ENCODE data around the gene FGF14.
"Not testable (repeated sequence)": the region's sequence is repeated elsewhere in the genome, so short reads cannot be mapped to it uniquely, and the experiment has no call there.

Gene FGF14

DNA sequence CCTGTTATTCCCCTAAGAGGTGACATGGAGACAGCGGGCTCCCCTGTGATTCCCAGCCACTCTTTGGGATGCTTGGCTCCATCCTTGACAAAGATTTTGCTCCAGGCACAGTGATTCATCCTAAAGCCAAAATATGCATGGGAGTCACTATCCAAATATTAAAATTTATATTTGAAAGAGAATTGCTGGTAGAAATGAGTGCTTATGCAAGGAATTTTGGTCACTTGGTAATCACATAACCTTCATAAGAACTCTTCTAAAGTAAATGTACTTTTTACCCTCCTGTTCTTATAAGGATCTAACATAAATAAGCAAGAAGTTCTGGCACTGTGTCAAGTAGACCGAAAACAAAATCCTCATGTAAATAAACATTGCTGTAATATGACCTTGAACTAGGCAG, 563.5 kb downstream of the FGF14 start:
- H3K4me3 ChIP-seq (ENCODE audit: low read depth in 1 of 2, low read length in 2 of 2), result no peak overlapping the region
- no peaks in the 10 kb centered on the region for H3K9me3 ChIP-seq (ENCODE audit: control insufficient read depth in 1 of 2, low read length in 2 of 2)
- H3K27me3 ChIP-seq (ENCODE audit: low read depth, low read length), result no peaks in the 10 kb centered on the region
- H3K4me1 ChIP-seq (ENCODE audit: control insufficient read depth in 1 of 2, insufficient read depth in 2 of 2, low read length in 2 of 2), result no peaks in the 10 kb centered on the region
- H3K36me3 ChIP-seq (ENCODE audit: control insufficient read depth in 1 of 2, insufficient read depth in 2 of 2, low read length in 2 of 2), result no peaks in the 10 kb centered on the region
- no peak overlapping the region for H3K27ac ChIP-seq (ENCODE audit: low read length)

GRCh38 chr13:101837778-101838177, 564.1 kb downstream of the FGF14 start:
- not testable (repeated sequence) for H3K27ac ChIP-seq (ENCODE audit: low read length)

GRCh38 chr13:101837288-101837687, 564.6 kb downstream of the FGF14 start:
- Histone ChIP-seq H3K4me3 (ENCODE audit: low read depth in 1 of 2, low read length in 2 of 2) (no peak overlapping the region), H3K27ac (ENCODE audit: low read length) (no peak overlapping the region), H3K9me3 (ENCODE audit: control insufficient read depth in 1 of 2, low read length in 2 of 2) (no peaks in the 10 kb centered on the region), H3K27me3 (ENCODE audit: low read depth, low read length) (no peaks in the 10 kb centered on the region), H3K36me3 (ENCODE audit: control insufficient read depth in 1 of 2, insufficient read depth in 2 of 2, low read length in 2 of 2) (no peaks in the 10 kb centered on the region), H3K4me1 (ENCODE audit: control insufficient read depth in 1 of 2, insufficient read depth in 2 of 2, low read length in 2 of 2) (no peaks in the 10 kb centered on the region)

More at GRCh38 chr13:101837778-101838177, 564.1 kb downstream of the FGF14 start:
- not testable (repeated sequence) for H3K4me1 ChIP-seq (ENCODE audit: control insufficient read depth in 1 of 2, insufficient read depth in 2 of 2, low read length in 2 of 2); H3K9me3 ChIP-seq (ENCODE audit: control insufficient read depth in 1 of 2, low read length in 2 of 2); H3K27me3 ChIP-seq (ENCODE audit: low read depth, low read length); H3K4me3 ChIP-seq (ENCODE audit: low read depth in 1 of 2, low read length in 2 of 2); H3K36me3 ChIP-seq (ENCODE audit: control insufficient read depth in 1 of 2, insufficient read depth in 2 of 2, low read length in 2 of 2)

DNA sequence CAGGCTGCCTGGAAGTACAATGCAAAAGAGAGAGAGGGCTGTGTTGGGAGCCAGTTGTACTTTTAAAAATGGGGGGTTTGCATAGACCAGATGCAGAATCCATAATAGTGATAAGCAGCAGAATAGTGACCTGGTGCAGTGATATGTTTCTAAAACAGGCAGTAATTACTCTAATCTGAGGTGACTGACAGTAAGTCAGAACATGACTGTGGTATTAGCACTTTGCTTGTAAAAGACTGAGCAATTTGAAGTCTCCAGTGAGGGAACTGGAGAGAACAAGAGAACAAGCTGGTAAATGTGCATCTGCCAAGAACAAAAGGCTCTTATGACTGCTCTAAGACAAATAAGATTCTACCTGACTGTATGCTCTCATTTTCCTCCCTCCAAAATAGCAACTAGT, 565.9 kb downstream of the FGF14 start:
- Histone ChIP-seq H3K27ac (ENCODE audit: low read length) (no peak overlapping the region), H3K4me3 (ENCODE audit: low read depth in 1 of 2, low read length in 2 of 2) (no peak overlapping the region), H3K36me3 (ENCODE audit: control insufficient read depth in 1 of 2, insufficient read depth in 2 of 2, low read length in 2 of 2) (no peaks in the 10 kb centered on the region), H3K4me1 (ENCODE audit: control insufficient read depth in 1 of 2, insufficient read depth in 2 of 2, low read length in 2 of 2) (no peaks in the 10 kb centered on the region), H3K27me3 (ENCODE audit: low read depth, low read length) (no peaks in the 10 kb centered on the region), H3K9me3 (ENCODE audit: control insufficient read depth in 1 of 2, low read length in 2 of 2) (no peaks in the 10 kb centered on the region)

DNA sequence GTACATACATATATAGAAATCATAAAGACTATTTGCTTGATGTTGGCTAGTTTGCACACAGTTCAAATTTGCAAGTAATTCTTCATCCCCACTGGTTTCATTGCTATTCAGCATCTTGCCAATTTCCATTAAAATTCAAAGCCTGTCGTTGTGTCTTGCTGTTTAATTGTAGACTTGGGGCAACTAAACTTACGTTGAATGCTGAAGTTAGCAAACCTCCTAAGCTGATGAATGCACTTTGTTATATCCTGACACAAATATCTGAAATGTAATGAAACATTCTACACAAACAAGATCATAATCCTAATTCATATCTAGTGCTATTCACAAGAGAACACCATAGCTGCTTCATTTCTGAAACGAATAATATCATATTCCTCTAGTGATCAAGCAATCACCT, 568.2 kb downstream of the FGF14 start:
- Histone ChIP-seq H3K27me3 (ENCODE audit: low read depth, low read length) (no peaks in the 10 kb centered on the region), H3K9me3 (ENCODE audit: control insufficient read depth in 1 of 2, low read length in 2 of 2) (no peaks in the 10 kb centered on the region), H3K36me3 (ENCODE audit: control insufficient read depth in 1 of 2, insufficient read depth in 2 of 2, low read length in 2 of 2) (no peaks in the 10 kb centered on the region), H3K27ac (ENCODE audit: low read length) (no peak overlapping the region), H3K4me3 (ENCODE audit: low read depth in 1 of 2, low read length in 2 of 2) (no peak overlapping the region), H3K4me1 (ENCODE audit: control insufficient read depth in 1 of 2, insufficient read depth in 2 of 2, low read length in 2 of 2) (no peaks in the 10 kb centered on the region)

DNA sequence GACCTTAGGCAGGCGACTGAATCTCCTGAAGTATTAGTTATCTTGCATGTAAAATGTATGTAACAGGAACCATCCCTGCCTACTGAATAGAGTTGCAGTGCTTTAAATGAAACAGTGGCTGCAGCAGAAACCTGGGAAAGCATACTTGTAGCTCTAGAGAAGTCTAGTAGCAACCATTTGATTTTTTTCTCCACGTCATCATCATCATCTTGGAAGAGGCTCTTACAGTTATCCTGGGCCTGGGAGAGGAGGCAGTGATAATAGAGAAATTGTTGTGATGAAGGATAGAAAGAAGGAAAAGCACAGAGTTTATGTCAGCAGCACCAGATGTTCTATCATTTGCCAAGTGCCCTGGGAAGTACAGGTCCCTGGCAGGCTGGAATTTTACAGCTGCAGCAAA, 571.8 kb downstream of the FGF14 start:
- no peaks in the 10 kb centered on the region for H3K4me1 ChIP-seq (ENCODE audit: control insufficient read depth in 1 of 2, insufficient read depth in 2 of 2, low read length in 2 of 2)
- no peak overlapping the region for H3K4me3 ChIP-seq (ENCODE audit: low read depth in 1 of 2, low read length in 2 of 2)
- no peaks in the 10 kb centered on the region for H3K9me3 ChIP-seq (ENCODE audit: control insufficient read depth in 1 of 2, low read length in 2 of 2)
- no peak overlapping the region for H3K27ac ChIP-seq (ENCODE audit: low read length)
- H3K36me3 ChIP-seq (ENCODE audit: control insufficient read depth in 1 of 2, insufficient read depth in 2 of 2, low read length in 2 of 2), result no peaks in the 10 kb centered on the region
- H3K27me3 ChIP-seq (ENCODE audit: low read depth, low read length), result no peaks in the 10 kb centered on the region

GRCh38 chr13:101829484-101829883, 572.4 kb downstream of the FGF14 start:
- Histone ChIP-seq H3K4me1 (ENCODE audit: control insufficient read depth in 1 of 2, insufficient read depth in 2 of 2, low read length in 2 of 2) (no peaks in the 10 kb centered on the region), H3K27me3 (ENCODE audit: low read depth, low read length) (no peaks in the 10 kb centered on the region), H3K9me3 (ENCODE audit: control insufficient read depth in 1 of 2, low read length in 2 of 2) (no peaks in the 10 kb centered on the region), H3K27ac (ENCODE audit: low read length) (no peak overlapping the region), H3K36me3 (ENCODE audit: control insufficient read depth in 1 of 2, insufficient read depth in 2 of 2, low read length in 2 of 2) (no peaks in the 10 kb centered on the region), H3K4me3 (ENCODE audit: low read depth in 1 of 2, low read length in 2 of 2) (no peak overlapping the region)

DNA sequence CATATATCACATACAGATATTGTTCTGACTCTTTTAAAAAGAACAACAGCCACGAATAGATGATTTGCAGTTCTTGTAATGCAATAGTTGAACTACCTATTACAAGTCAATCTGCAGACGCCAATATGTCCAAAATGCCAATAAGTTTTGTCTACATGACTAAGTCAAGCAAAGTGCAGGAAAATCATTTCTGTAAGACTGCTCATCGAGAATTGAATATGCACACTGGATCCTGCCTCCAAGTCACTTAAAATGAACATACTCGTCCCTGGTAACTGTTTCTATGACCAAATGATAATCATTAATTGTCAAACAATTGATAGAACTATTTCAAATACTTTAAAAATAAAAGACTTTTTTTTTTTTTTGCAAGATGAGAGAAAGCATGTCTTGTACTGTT, 573.7 kb downstream of the FGF14 start:
- Histone ChIP-seq H3K4me3 (ENCODE audit: low read depth in 1 of 2, low read length in 2 of 2) (no peak overlapping the region), H3K4me1 (ENCODE audit: control insufficient read depth in 1 of 2, insufficient read depth in 2 of 2, low read length in 2 of 2) (no peaks in the 10 kb centered on the region), H3K27ac (ENCODE audit: low read length) (no peak overlapping the region), H3K27me3 (ENCODE audit: low read depth, low read length) (no peaks in the 10 kb centered on the region), H3K9me3 (ENCODE audit: control insufficient read depth in 1 of 2, low read length in 2 of 2) (no peaks in the 10 kb centered on the region), H3K36me3 (ENCODE audit: control insufficient read depth in 1 of 2, insufficient read depth in 2 of 2, low read length in 2 of 2) (no peaks in the 10 kb centered on the region)

DNA sequence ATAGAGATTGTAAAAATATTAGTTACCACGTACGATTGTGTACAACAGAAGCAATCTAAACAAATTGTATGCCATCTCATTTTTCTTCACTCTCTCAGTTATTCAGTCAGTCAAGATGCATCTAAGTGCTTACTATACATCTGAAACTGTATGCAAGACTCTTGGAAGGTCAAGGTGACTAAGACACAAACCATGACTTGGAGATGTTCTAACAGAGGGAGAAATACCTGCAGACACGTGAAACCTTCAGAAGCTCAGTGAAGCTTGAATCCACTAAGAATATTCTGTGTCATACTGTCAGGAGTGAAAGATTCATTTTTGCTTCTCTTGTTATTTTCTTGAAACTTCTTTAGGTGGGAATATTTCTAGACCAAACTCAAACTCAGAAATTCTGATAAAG, 584.0 kb downstream of the FGF14 start:
- Histone ChIP-seq H3K4me1 (ENCODE audit: control insufficient read depth in 1 of 2, insufficient read depth in 2 of 2, low read length in 2 of 2) (no peaks in the 10 kb centered on the region), H3K36me3 (ENCODE audit: control insufficient read depth in 1 of 2, insufficient read depth in 2 of 2, low read length in 2 of 2) (no peaks in the 10 kb centered on the region), H3K9me3 (ENCODE audit: control insufficient read depth in 1 of 2, low read length in 2 of 2) (no peaks in the 10 kb centered on the region), H3K4me3 (ENCODE audit: low read depth in 1 of 2, low read length in 2 of 2) (no peak overlapping the region), H3K27ac (ENCODE audit: low read length) (no peak overlapping the region), H3K27me3 (ENCODE audit: low read depth, low read length) (no peaks in the 10 kb centered on the region)

- H3K9me3 ChIP-seq (ENCODE audit: control insufficient read depth in 1 of 2, low read length in 2 of 2), result no peaks in the 10 kb centered on the region
- H3K27me3 ChIP-seq (ENCODE audit: low read depth, low read length), result no peaks in the 10 kb centered on the region
- no peak overlapping the region for H3K4me3 ChIP-seq (ENCODE audit: low read depth in 1 of 2, low read length in 2 of 2)
- no peaks in the 10 kb centered on the region for H3K4me1 ChIP-seq (ENCODE audit: control insufficient read depth in 1 of 2, insufficient read depth in 2 of 2, low read length in 2 of 2)
- no peaks in the 10 kb centered on the region for H3K36me3 ChIP-seq (ENCODE audit: control insufficient read depth in 1 of 2, insufficient read depth in 2 of 2, low read length in 2 of 2)
- H3K27ac ChIP-seq (ENCODE audit: low read length), result no peak overlapping the region
These were observed 590.0 kb downstream of the FGF14 start for GRCh38 chr13:101811881-101812280.

GRCh38 chr13:101811284-101811839, 590.5 kb downstream of the FGF14 start:
- Histone ChIP-seq H3K9me3 (ENCODE audit: control insufficient read depth in 1 of 2, low read length in 2 of 2) (no peaks in the 10 kb centered on the region), H3K4me1 (ENCODE audit: control insufficient read depth in 1 of 2, insufficient read depth in 2 of 2, low read length in 2 of 2) (no peaks in the 10 kb centered on the region), H3K27ac (ENCODE audit: low read length) (no peak overlapping the region), H3K36me3 (ENCODE audit: control insufficient read depth in 1 of 2, insufficient read depth in 2 of 2, low read length in 2 of 2) (no peaks in the 10 kb centered on the region), H3K4me3 (ENCODE audit: low read depth in 1 of 2, low read length in 2 of 2) (no peak overlapping the region), H3K27me3 (ENCODE audit: low read depth, low read length) (no peaks in the 10 kb centered on the region)

- Histone ChIP-seq H3K27me3 (ENCODE audit: low read depth, low read length) (no peaks in the 10 kb centered on the region), H3K9me3 (ENCODE audit: control insufficient read depth in 1 of 2, low read length in 2 of 2) (no peaks in the 10 kb centered on the region), H3K36me3 (ENCODE audit: control insufficient read depth in 1 of 2, insufficient read depth in 2 of 2, low read length in 2 of 2) (no peaks in the 10 kb centered on the region), H3K4me3 (ENCODE audit: low read depth in 1 of 2, low read length in 2 of 2) (no peak overlapping the region), H3K27ac (ENCODE audit: low read length) (no peak overlapping the region), H3K4me1 (ENCODE audit: control insufficient read depth in 1 of 2, insufficient read depth in 2 of 2, low read length in 2 of 2) (no peaks in the 10 kb centered on the region)
These were observed 602.7 kb downstream of the FGF14 start for GRCh38 chr13:101799196-101799595.

Data from muscle layer of duodenum (tissue), 2 donors.